GM12878 (cell line): ENCODE results near the gene C1QTNF3. TPM values are rescaled to one million over a fixed set of nuclear protein-coding genes. Genes with fewer than 3 reads are reported as not detected.

Experiments
- ATAC-seq: fragments of 200-7000 bp; cut with Tn5 transposase; 3 replicates; pipeline ENCODE4 v1.9.1; 2020; ENCODE audit warnings: mild to moderate bottlenecking, moderate library complexity
- BruUV-seq: library from RNA; stranded (reverse); fragments of 400-500 nt; replicated peaks from 2 replicates; lab custom pipeline; 2021; lab: Mats Ljungman, UMichigan
- CTCF ChIA-PET: fragments of 300-600 bp; sonication (Branson Sonifier 250); formaldehyde crosslinking; extraction: SDS; loops from one replicate; lab custom pipeline; 2021; ENCODE audit warnings: inconsistent platforms; lab: Yijun Ruan, JAX
- POLR2A ChIA-PET: fragments of 350-600 bp; formaldehyde crosslinking; extraction: SDS; loops from one replicate; lab custom pipeline; 2021; ENCODE audit warnings: inconsistent platforms; lab: Charles Lee
- RAD21 ChIA-PET: fragments of 300-600 bp; sonication (Branson Sonifier 250); formaldehyde crosslinking; loops from one replicate; lab custom pipeline; 2023; ENCODE audit warnings: antibody characterized with exemption; ENCODE audit not compliant: unreplicated experiment; lab: Charles Lee
- SMC1A ChIA-PET: fragments of 300-600 bp; sonication (Branson Sonifier 250); formaldehyde crosslinking; loops from one replicate; lab custom pipeline; 2023; ENCODE audit not compliant: unreplicated experiment, uncharacterized antibody; lab: Charles Lee
- DNase-seq: peaks from one replicate; pipeline ENCODE4 v3.0.0-alpha.2; 2011; ENCODE audit warnings: low read depth, low spot score
- FAIRE-seq: peaks from 3 replicates; lab custom pipeline; 2011; peaks lifted over from hg19 to GRCh38; lab: Jason Lieb, UNC
- H2AFZ ChIP-seq: 2 replicates; pipeline ENCODE4 v1.6.0; 2011; ENCODE audit warnings: low read depth, low read length, control low read depth; ENCODE audit not compliant: control insufficient read depth
- H3K27ac ChIP-seq: 2 replicates; pipeline ENCODE4 v1.5.1; 2011; ENCODE audit warnings: control low read depth; ENCODE audit not compliant: control insufficient read depth, insufficient read depth
- H3K27me3 ChIP-seq, 2 experiments: replicated peaks in 1 of 2; 2 replicates each; pipeline versions ENCODE4 v1.6.0 to v1.6.1; 2011; ENCODE audit warnings: low read length in 1 of 2; ENCODE audit not compliant: control insufficient read depth in 2 of 2, insufficient read depth in 2 of 2
- H3K36me3 ChIP-seq, 2 experiments: 2 replicates each; pipeline ENCODE4 v1.5.1; 2011; ENCODE audit warnings: low read length in 1 of 2; ENCODE audit not compliant: control insufficient read depth in 2 of 2, insufficient read depth in 2 of 2
- H3K4me1 ChIP-seq: 2 replicates; pipeline ENCODE4 v1.6.1; 2011; ENCODE audit warnings: mild to moderate bottlenecking, low read length, moderate library complexity, mixed read lengths; ENCODE audit not compliant: control insufficient read depth, insufficient read depth
- H3K4me2 ChIP-seq: 2 replicates; pipeline ENCODE4 v1.6.0; 2011; ENCODE audit warnings: control low read depth; ENCODE audit not compliant: control insufficient read depth, insufficient read depth
- H3K4me3 ChIP-seq: fragments of 200-600 bp; sonication (generic); 2 replicates; pipeline ENCODE4 v1.5.1; 2016
- H3K79me2 ChIP-seq: 2 replicates; pipeline ENCODE4 v1.6.0; 2011; ENCODE audit warnings: low read length; ENCODE audit not compliant: control insufficient read depth, insufficient read depth
- H3K9ac ChIP-seq: 2 replicates; pipeline ENCODE4 v1.8.0; 2011; ENCODE audit warnings: low read length, control low read depth, mixed read lengths; ENCODE audit not compliant: control insufficient read depth, insufficient read depth
- H3K9me3 ChIP-seq: replicated peaks from 3 replicates; pipeline ENCODE4 v1.5.1; 2011; ENCODE audit warnings: mild to moderate bottlenecking, low read length; ENCODE audit not compliant: control insufficient read depth, insufficient read depth
- H4K20me1 ChIP-seq: 2 replicates; pipeline ENCODE4 v1.6.0; 2011; ENCODE audit not compliant: control insufficient read depth, insufficient read depth
- BCL11A ChIP-seq: IDR thresholded peaks from 2 replicates; pipeline ENCODE4 v1.6.1; 2011; ENCODE audit warnings: low read depth, low read length
- CHD4 ChIP-seq: fragments of 200-600 bp; sonication (generic); IDR thresholded peaks from 2 replicates; pipeline ENCODE4 v1.6.1; 2016; ENCODE audit warnings: mild to moderate bottlenecking
- ELK1 ChIP-seq: IDR thresholded peaks from 2 replicates; pipeline ENCODE4 v1.6.1; 2012; ENCODE audit warnings: low read depth, low read length, improper control_type of control experiment
- ETV6 ChIP-seq, 2 experiments: fragments of 450-650 bp in 1 of 2; IDR thresholded peaks in 1 of 2; conservative IDR thresholded peaks in 1 of 2; 2 replicates each; pipeline ENCODE4 v1.6.1; 2014; ENCODE audit warnings: antibody characterized with exemption in 1 of 2, borderline replicate concordance in 1 of 2, low read depth in 1 of 2, mild to moderate bottlenecking in 1 of 2, moderate library complexity in 1 of 2
- GABPA ChIP-seq: IDR thresholded peaks from 2 replicates; pipeline ENCODE4 v1.6.1; 2014; ENCODE audit warnings: antibody characterized with exemption, low read depth, mild to moderate bottlenecking, inconsistent platforms
- HSF1 ChIP-seq: fragments of 150-350 bp; IDR thresholded peaks from 2 replicates; pipeline ENCODE4 v1.6.1; 2014; ENCODE audit warnings: mild to moderate bottlenecking, low read depth, low read length
- JUNB ChIP-seq: IDR thresholded peaks from 2 replicates; pipeline ENCODE4 v1.6.1; 2016; ENCODE audit warnings: antibody characterized with exemption, mild to moderate bottlenecking
- KAT2A ChIP-seq: conservative IDR thresholded peaks from 2 replicates; pipeline ENCODE4 v1.6.1; 2011; ENCODE audit warnings: low read depth, low read length; ENCODE audit not compliant: control insufficient read depth
- MEF2B ChIP-seq: fragments of 450-650 bp; IDR thresholded peaks from 2 replicates; pipeline ENCODE4 v1.6.1; 2018; ENCODE audit warnings: mild to moderate bottlenecking, moderate library complexity; ENCODE audit not compliant: partially characterized antibody, poor library complexity, severe bottlenecking
- MTA3 ChIP-seq: IDR thresholded peaks from 2 replicates; pipeline ENCODE4 v1.6.1; 2012; ENCODE audit warnings: low read length, inconsistent platforms, borderline replicate concordance
- NFIC ChIP-seq: IDR thresholded peaks from 2 replicates; pipeline ENCODE4 v1.6.1; 2012; ENCODE audit warnings: low read depth, mild to moderate bottlenecking, inconsistent platforms, low read length, moderate library complexity
- NFYA ChIP-seq: IDR thresholded peaks from 2 replicates; pipeline ENCODE4 v1.6.1; 2011; ENCODE audit warnings: low read depth, mild to moderate bottlenecking, low read length, improper control_type of control experiment, borderline replicate concordance
- POLR2A ChIP-seq: IDR thresholded peaks from 2 replicates; pipeline ENCODE4 v1.6.1; 2011; ENCODE audit warnings: low read depth, mild to moderate bottlenecking, low read length
- SPI1 ChIP-seq: IDR thresholded peaks from 2 replicates; pipeline ENCODE4 v1.6.1; 2011; ENCODE audit warnings: low read depth, mild to moderate bottlenecking, low read length, moderate library complexity, borderline replicate concordance; ENCODE audit not compliant: insufficient read depth
- TARDBP ChIP-seq: IDR thresholded peaks from 2 replicates; pipeline ENCODE4 v1.6.1; 2016; ENCODE audit warnings: borderline replicate concordance
- USF1 ChIP-seq: IDR thresholded peaks from 2 replicates; pipeline ENCODE4 v1.6.1; 2011; ENCODE audit warnings: borderline replicate concordance, low read depth, mild to moderate bottlenecking, moderate library complexity, mixed read lengths, low read length; ENCODE audit not compliant: insufficient read depth; ENCODE audit errors: extremely low read length
- USF2 ChIP-seq: IDR thresholded peaks from 2 replicates; pipeline ENCODE4 v1.6.1; 2011; ENCODE audit warnings: low read depth, low read length, improper control_type of control experiment, borderline replicate concordance
- ZNF24 ChIP-seq: fragments of 450-650 bp; IDR thresholded peaks from 2 replicates; pipeline ENCODE4 v1.6.1; 2017; ENCODE audit warnings: antibody characterized with exemption, mild to moderate bottlenecking
- WGBS: methylation state at CpG from one replicate; pipeline ENCODE4 v1.1.6; 2016; ENCODE audit warnings: low lambda C conversion rate; ENCODE audit not compliant: insufficient replicate concordance, insufficient coverage; ENCODE audit errors: missing lambda C conversion rate; 5-methylcytosine and 5-hydroxymethylcytosine counted together
- in situ Hi-C: fragments of 300-500 bp; cut with MboI; formaldehyde crosslinking; loops from 9 replicates; pipeline ENCODE4 v1.14.3; 2018; ENCODE audit warnings: mixed read lengths
- intact Hi-C: fragments of 100-400 bp; cut with micrococcal nuclease; formaldehyde crosslinking; loops from one replicate; pipeline ENCODE4 v1.14.2; 2022; ENCODE audit not compliant: unreplicated experiment
- polyA plus RNA-seq, 11 experiments: library from polyadenylated mRNA; depleted of rRNA in 4 of 11; unstranded in 6 of 11; stranded (reverse) in 5 of 11; fragments of >200 nt; fragmentation: Nextera tagmentation in 4 of 11; fragmentation: Illumina TruSeq in 1 of 11; extraction: Ambion mirVana in 4 of 11; extraction: Trizol in 1 of 11; gene quantifications; 1 replicate in 1 of 11; 2 replicates in 10 of 11; pipeline versions ENCODE4 v1.2.1 to v1.2.3, GENCODE V29; 2011 to 2016; ENCODE audit warnings: inconsistent platforms in 2 of 11, missing spikeins in 2 of 11, low read depth in 1 of 11
- total RNA-seq, 4 experiments: library from RNA; depleted of rRNA in 3 of 4; stranded (reverse); fragments of >200 nt in 3 of 4; fragmentation: Illumina TruSeq in 1 of 4; extraction: Trizol in 1 of 4; gene quantifications; 2 replicates each; pipeline versions ENCODE4 v1.2.1 to v1.2.3, GENCODE V29; 2013 to 2021

C1QTNF3 gene
- total and polyA plus RNA-seq, 10 of the 15 experiments (the other 5 are each of a cell fraction or from before 2014, with no cell fraction given) = 0.39 to 6.3 (median 1.3) TPM

GRCh38 chr5:34002629-34003328 lies 40.2 kb downstream of the C1QTNF3 start (continued):
- TF ChIP-seq CHD4 = no peak
- no peak for TF ChIP-seq BCL11A
- no peak for TF ChIP-seq NFIC
- TF ChIP-seq GABPA = no peak
- TF ChIP-seq ELK1 = no peak

GRCh38 chr5:34001241-34001841 lies 41.7 kb downstream of the C1QTNF3 start:
- H3K9ac ChIP-seq = no peak overlapping the region
- no peaks in the 10 kb centered on the region for H3K27me3 ChIP-seq
- in situ Hi-C loops (loop anchor here (25.0 kb wide), 1 partner anchor 911 kb away; the partner anchor contains the start of genes BRIX1 and RAD1), intact Hi-C loops (loop anchor here (10.0 kb wide), 2 partner anchors 183 to 913 kb away; partner anchors contain the start of genes BRIX1 and RAD1)
- DNase-seq (no peak), FAIRE-seq (no peak), ATAC-seq (no peak)
- no peaks in the 10 kb centered on the region for H3K9me3 ChIP-seq
- RAD21 ChIA-PET = no interaction called here
- CTCF ChIA-PET = interaction anchor here (0.6 to 1.2 kb wide), 2 partner anchors 21 to 577 kb away, joined by 3 to 5 read pairs; no protein-coding TSS in a partner anchor
- H3K79me2 ChIP-seq = no peaks in the 10 kb centered on the region
- no peak overlapping the region for H3K4me2 ChIP-seq
- no peak overlapping the region for H2AFZ ChIP-seq
- no peaks in the 10 kb centered on the region for H4K20me1 ChIP-seq
- SMC1A ChIA-PET = interaction anchor here (0.9 kb wide), 1 partner anchor 19 kb away, joined by 3 read pairs; no protein-coding TSS in a partner anchor
- 94% methylated on average over 10 of the region's 10 CpGs for WGBS
- no TSS peak for BruUV-seq
- H3K4me3 ChIP-seq = no peak overlapping the region
- no peaks in the 10 kb centered on the region for H3K4me1 ChIP-seq
- H3K27ac ChIP-seq = no peak overlapping the region
- POLR2A ChIA-PET = no interaction called here
- 0 out of 4 replicates have a peak, but pooled peaks cover 0 to 4% of the 10 kb centered on the region in 2 experiments for H3K36me3 ChIP-seq
- no peak for TF ChIP-seq KAT2A
- TF ChIP-seq SPI1 = no peak
- no peak for TF ChIP-seq ETV6 (conservative IDR thresholded peaks at IDR 0.05 in 1 of 2, IDR thresholded peaks at IDR 0.05 in 1 of 2; ENCODE audit: borderline replicate concordance in 1 of 2, low read depth in 1 of 2)
- no peak for TF ChIP-seq USF1
- TF ChIP-seq USF2 = no peak
- no peak for TF ChIP-seq HSF1
- TF ChIP-seq ZNF24 = no peak
- TF ChIP-seq POLR2A = no peak
- no peak for TF ChIP-seq TARDBP
- TF ChIP-seq MEF2B = no peak
- TF ChIP-seq NFYA = no peak
- no peak for TF ChIP-seq MTA3
- no peak for TF ChIP-seq JUNB
